ENCODE data around the gene CADM3. TPM values are rescaled to one million over a fixed set of nuclear protein-coding genes. Genes with fewer than 3 reads are reported as not detected.
A peak's percentile ranks its signal among the peaks of the same experiment; 100 is the strongest.

CADM3 gene
- total and polyA plus RNA-seq, 9 of the 15 experiments (the other 6 are each of a cell fraction or from before 2014, with no cell fraction given) = 0.04 TPM; not detected in 8

DNA sequence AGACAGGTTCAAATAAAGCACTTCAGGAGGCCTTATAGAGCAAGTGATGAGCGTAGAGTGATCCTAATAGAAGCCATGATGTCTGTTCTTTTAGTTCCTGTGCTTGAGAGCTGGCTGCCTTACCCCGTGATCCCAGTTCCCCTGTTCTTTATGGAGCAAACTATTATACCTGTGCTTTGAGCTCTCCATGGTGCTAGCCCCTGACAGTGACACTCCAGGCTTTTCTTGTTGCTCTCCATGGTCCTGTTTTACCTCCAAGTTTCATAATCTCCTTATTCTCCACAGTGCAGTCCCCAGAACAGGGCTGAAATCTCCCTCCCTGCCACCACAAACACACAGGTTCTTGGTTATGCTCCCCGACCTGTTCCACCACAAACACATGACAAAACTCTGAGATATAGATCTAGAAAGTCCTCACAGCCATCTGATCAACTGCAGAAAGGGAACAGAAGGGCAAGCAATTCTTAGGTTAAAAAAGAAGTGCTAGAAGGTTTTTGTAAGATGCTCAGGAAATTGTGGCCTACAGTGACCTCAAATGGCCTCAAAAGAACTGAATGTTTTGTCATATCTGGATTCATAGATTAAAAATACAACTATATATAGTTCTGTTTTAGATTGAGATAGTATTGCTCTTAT lies 6.0 kb downstream of the CADM3 start (continued):
- TF ChIP-seq, protein P1, sequence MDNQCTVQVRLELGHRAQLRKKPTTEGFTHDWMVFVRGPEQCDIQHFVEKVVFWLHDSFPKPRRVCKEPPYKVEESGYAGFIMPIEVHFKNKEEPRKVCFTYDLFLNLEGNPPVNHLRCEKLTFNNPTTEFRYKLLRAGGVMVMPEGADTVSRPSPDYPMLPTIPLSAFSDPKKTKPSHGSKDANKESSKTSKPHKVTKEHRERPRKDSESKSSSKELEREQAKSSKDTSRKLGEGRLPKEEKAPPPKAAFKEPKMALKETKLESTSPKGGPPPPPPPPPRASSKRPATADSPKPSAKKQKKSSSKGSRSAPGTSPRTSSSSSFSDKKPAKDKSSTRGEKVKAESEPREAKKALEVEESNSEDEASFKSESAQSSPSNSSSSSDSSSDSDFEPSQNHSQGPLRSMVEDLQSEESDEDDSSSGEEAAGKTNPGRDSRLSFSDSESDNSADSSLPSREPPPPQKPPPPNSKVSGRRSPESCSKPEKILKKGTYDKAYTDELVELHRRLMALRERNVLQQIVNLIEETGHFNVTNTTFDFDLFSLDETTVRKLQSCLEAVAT (IDR thresholded peaks at IDR 0.05) = no peak
- TF ChIP-seq, protein P2, sequence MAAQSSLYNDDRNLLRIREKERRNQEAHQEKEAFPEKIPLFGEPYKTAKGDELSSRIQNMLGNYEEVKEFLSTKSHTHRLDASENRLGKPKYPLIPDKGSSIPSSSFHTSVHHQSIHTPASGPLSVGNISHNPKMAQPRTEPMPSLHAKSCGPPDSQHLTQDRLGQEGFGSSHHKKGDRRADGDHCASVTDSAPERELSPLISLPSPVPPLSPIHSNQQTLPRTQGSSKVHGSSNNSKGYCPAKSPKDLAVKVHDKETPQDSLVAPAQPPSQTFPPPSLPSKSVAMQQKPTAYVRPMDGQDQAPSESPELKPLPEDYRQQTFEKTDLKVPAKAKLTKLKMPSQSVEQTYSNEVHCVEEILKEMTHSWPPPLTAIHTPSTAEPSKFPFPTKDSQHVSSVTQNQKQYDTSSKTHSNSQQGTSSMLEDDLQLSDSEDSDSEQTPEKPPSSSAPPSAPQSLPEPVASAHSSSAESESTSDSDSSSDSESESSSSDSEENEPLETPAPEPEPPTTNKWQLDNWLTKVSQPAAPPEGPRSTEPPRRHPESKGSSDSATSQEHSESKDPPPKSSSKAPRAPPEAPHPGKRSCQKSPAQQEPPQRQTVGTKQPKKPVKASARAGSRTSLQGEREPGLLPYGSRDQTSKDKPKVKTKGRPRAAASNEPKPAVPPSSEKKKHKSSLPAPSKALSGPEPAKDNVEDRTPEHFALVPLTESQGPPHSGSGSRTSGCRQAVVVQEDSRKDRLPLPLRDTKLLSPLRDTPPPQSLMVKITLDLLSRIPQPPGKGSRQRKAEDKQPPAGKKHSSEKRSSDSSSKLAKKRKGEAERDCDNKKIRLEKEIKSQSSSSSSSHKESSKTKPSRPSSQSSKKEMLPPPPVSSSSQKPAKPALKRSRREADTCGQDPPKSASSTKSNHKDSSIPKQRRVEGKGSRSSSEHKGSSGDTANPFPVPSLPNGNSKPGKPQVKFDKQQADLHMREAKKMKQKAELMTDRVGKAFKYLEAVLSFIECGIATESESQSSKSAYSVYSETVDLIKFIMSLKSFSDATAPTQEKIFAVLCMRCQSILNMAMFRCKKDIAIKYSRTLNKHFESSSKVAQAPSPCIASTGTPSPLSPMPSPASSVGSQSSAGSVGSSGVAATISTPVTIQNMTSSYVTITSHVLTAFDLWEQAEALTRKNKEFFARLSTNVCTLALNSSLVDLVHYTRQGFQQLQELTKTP (IDR thresholded peaks at IDR 0.05; ENCODE audit: low read depth in 1 of 2, partially characterized antibody in 2 of 2) = peak in 1 of 2 experiments; percentile 100
- TF ChIP-seq CEBPB (tag; IDR thresholded peaks at IDR 0.05) (peak; percentile 38; the same call in 1 of the 2 replicates), NCOA6 (IDR thresholded peaks at IDR 0.05) (peak; percentile 96), SETDB1 (IDR thresholded peaks at IDR 0.05; ENCODE audit: low read length) (no peak), ZSCAN29 (IDR thresholded peaks at IDR 0.05) (no peak), PHB (CRISPR knock-in tag; IDR thresholded peaks at IDR 0.05) (no peak)
- TF ChIP-seq, protein P3, sequence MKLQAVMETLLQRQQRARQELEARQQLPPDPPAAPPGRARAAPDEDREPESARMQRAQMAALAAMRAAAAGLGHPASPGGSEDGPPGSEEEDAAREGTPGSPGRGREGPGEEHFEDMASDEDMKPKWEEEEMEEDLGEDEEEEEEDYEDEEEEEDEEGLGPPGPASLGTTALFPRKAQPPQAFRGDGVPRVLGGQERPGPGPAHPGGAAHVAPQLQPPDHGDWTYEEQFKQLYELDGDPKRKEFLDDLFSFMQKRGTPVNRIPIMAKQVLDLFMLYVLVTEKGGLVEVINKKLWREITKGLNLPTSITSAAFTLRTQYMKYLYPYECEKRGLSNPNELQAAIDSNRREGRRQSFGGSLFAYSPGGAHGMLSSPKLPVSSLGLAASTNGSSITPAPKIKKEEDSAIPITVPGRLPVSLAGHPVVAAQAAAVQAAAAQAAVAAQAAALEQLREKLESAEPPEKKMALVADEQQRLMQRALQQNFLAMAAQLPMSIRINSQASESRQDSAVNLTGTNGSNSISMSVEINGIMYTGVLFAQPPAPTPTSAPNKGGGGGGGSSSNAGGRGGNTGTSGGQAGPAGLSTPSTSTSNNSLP (IDR thresholded peaks at IDR 0.05; ENCODE audit: borderline replicate concordance, low read depth, low read length) = no peak
- TF ChIP-seq, protein P4, sequence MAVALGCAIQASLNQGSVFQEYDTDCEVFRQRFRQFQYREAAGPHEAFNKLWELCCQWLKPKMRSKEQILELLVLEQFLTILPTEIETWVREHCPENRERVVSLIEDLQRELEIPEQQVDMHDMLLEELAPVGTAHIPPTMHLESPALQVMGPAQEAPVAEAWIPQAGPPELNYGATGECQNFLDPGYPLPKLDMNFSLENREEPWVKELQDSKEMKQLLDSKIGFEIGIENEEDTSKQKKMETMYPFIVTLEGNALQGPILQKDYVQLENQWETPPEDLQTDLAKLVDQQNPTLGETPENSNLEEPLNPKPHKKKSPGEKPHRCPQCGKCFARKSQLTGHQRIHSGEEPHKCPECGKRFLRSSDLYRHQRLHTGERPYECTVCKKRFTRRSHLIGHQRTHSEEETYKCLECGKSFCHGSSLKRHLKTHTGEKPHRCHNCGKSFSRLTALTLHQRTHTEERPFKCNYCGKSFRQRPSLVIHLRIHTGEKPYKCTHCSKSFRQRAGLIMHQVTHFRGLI (CRISPR knock-in tag; IDR thresholded peaks at IDR 0.05) = peak; percentile 78; the same call in 1 of the 2 replicates
- TF ChIP-seq, protein P5, sequence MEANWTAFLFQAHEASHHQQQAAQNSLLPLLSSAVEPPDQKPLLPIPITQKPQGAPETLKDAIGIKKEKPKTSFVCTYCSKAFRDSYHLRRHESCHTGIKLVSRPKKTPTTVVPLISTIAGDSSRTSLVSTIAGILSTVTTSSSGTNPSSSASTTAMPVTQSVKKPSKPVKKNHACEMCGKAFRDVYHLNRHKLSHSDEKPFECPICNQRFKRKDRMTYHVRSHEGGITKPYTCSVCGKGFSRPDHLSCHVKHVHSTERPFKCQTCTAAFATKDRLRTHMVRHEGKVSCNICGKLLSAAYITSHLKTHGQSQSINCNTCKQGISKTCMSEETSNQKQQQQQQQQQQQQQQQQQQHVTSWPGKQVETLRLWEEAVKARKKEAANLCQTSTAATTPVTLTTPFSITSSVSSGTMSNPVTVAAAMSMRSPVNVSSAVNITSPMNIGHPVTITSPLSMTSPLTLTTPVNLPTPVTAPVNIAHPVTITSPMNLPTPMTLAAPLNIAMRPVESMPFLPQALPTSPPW (CRISPR knock-in tag; IDR thresholded peaks at IDR 0.05) = peak; percentile 63; the same call in 1 of the 2 replicates
- TF ChIP-seq, protein P6, sequence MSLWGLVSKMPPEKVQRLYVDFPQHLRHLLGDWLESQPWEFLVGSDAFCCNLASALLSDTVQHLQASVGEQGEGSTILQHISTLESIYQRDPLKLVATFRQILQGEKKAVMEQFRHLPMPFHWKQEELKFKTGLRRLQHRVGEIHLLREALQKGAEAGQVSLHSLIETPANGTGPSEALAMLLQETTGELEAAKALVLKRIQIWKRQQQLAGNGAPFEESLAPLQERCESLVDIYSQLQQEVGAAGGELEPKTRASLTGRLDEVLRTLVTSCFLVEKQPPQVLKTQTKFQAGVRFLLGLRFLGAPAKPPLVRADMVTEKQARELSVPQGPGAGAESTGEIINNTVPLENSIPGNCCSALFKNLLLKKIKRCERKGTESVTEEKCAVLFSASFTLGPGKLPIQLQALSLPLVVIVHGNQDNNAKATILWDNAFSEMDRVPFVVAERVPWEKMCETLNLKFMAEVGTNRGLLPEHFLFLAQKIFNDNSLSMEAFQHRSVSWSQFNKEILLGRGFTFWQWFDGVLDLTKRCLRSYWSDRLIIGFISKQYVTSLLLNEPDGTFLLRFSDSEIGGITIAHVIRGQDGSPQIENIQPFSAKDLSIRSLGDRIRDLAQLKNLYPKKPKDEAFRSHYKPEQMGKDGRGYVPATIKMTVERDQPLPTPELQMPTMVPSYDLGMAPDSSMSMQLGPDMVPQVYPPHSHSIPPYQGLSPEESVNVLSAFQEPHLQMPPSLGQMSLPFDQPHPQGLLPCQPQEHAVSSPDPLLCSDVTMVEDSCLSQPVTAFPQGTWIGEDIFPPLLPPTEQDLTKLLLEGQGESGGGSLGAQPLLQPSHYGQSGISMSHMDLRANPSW (CRISPR knock-in tag; IDR thresholded peaks at IDR 0.05) = no peak
- TF ChIP-seq, protein P7, sequence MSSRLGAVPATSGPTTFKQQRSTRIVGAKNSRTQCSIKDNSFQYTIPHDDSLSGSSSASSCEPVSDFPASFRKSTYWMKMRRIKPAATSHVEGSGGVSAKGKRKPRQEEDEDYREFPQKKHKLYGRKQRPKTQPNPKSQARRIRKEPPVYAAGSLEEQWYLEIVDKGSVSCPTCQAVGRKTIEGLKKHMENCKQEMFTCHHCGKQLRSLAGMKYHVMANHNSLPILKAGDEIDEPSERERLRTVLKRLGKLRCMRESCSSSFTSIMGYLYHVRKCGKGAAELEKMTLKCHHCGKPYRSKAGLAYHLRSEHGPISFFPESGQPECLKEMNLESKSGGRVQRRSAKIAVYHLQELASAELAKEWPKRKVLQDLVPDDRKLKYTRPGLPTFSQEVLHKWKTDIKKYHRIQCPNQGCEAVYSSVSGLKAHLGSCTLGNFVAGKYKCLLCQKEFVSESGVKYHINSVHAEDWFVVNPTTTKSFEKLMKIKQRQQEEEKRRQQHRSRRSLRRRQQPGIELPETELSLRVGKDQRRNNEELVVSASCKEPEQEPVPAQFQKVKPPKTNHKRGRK (tag; IDR thresholded peaks at IDR 0.05) = no peak
